ENCODE results near the gene RIPPLY2.
A peak's percentile ranks its signal among the peaks of the same experiment; 100 is the strongest.

The RIPPLY2 gene

DNA sequence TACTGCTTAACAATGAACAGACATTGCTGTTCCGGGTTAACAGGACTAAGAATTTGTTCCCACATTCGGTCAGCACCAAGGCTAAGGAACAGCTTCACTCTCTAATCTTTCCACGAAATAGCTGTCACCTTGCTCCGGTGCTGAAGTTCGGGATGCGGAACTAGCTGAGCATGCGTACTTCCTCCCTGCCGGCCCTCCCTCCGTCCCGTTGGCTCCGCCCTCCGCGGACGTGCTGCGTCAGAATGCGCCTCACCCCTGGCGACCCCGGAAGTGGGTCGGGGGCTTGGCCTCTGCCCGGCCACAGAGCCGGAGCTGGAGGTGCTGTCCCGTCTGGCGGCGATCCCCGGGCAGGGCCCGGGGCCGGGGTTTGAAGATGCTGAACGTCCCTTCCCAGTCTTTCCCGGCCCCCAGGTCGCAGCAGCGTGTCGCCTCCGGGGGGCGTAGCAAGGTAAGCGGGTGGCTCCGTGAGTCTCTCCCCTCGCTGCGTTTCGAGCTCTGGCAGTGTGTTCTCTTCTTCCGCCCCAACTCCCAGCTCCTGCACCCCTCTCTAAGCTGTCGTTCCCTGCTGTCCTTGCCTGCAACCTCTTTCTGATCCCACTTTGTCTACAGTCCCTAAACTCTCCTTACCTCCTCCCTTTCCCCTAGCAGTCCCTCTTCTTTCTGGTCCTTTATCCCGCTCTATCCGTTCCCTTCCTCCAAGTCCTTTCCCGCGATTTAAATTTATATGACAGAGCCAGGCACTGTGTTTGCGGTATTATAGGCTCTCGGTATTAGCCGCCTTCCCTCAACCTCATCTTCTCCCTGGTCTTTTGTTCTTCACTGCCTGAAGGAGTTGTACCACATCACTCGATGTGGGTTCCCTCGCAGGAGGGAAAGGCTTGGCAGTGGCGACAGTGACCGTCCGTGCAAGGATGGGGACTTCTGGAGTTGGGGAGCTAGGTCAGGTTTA is 6.5 kb downstream of the RIPPLY2 start, which contains the start of gene CYB5R4:
Gene CYB5R4 (plus strand): TSS at position 280 of the 949 bp plus-strand sequence. CDS start 94 bp downstream, at position 374.
- Histone ChIP-seq H3K27me3 (ENCODE audit: control insufficient read depth in 1 of 2, insufficient read depth in 2 of 2, low read length in 2 of 2) (peaks cover 7 to 11% of the 10 kb centered on the region in 2 donors), H3K27ac (ENCODE audit: low read depth, low read length) (peak within 1 kb of the TSS; percentile 73), H3K9me3 (ENCODE audit: control insufficient read depth in 1 of 2, low read length in 2 of 2) (no peaks in the 10 kb centered on the region), H3K9ac (ENCODE audit: low read depth in 1 of 2, low read length in 2 of 2) (peak within 1 kb of the TSS; percentile 85 to 95), H3K36me3 (ENCODE audit: control insufficient read depth in 1 of 2, insufficient read depth in 2 of 2, low read length in 2 of 2) (peaks cover 0 to 6% of the 10 kb centered on the region in 2 donors), H3K4me1 (ENCODE audit: control insufficient read depth in 1 of 2, insufficient read depth in 2 of 2, low read length in 2 of 2) (peaks cover 12 to 16% of the 10 kb centered on the region in 2 donors), H3K4me3 (ENCODE audit: low read depth in 1 of 2, low read length in 2 of 2) (peak within 1 kb of the TSS; percentile 96 to 99)

DNA sequence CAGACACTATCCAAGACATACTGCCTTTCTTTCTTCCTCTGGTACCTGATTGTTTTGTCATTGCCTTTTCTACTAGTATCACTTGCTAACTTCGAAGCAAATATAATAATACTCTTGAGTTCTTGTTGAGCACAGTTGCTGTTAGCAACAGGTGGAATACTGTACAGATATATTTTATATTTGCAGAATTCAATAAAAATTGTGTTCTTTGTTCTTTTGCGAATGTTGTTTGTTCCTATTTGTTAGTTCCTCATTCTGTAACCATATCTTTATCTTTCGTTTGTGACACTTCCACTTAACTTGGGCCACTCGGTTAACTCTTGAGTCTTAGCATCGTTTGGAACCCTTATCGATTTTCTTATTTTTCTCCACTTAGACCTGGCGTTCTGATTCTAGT is 7.2 kb downstream of the RIPPLY2 start:
- Histone ChIP-seq H3K27me3 (ENCODE audit: control insufficient read depth in 1 of 2, insufficient read depth in 2 of 2, low read length in 2 of 2) (peaks cover 3 to 4% of the 10 kb centered on the region in 2 donors), H3K9ac (ENCODE audit: low read depth in 1 of 2, low read length in 2 of 2) (peak overlapping the region; percentile 85 to 95), H3K36me3 (ENCODE audit: control insufficient read depth in 1 of 2, insufficient read depth in 2 of 2, low read length in 2 of 2) (peaks cover 5 to 12% of the 10 kb centered on the region in 2 donors), H3K4me1 (ENCODE audit: control insufficient read depth in 1 of 2, insufficient read depth in 2 of 2, low read length in 2 of 2) (peaks cover 12 to 16% of the 10 kb centered on the region in 2 donors), H3K4me3 (ENCODE audit: low read depth in 1 of 2, low read length in 2 of 2) (peak overlapping the region; percentile 96 to 99), H3K27ac (ENCODE audit: low read depth, low read length) (no peak overlapping the region), H3K9me3 (ENCODE audit: control insufficient read depth in 1 of 2, low read length in 2 of 2) (no peaks in the 10 kb centered on the region)

DNA sequence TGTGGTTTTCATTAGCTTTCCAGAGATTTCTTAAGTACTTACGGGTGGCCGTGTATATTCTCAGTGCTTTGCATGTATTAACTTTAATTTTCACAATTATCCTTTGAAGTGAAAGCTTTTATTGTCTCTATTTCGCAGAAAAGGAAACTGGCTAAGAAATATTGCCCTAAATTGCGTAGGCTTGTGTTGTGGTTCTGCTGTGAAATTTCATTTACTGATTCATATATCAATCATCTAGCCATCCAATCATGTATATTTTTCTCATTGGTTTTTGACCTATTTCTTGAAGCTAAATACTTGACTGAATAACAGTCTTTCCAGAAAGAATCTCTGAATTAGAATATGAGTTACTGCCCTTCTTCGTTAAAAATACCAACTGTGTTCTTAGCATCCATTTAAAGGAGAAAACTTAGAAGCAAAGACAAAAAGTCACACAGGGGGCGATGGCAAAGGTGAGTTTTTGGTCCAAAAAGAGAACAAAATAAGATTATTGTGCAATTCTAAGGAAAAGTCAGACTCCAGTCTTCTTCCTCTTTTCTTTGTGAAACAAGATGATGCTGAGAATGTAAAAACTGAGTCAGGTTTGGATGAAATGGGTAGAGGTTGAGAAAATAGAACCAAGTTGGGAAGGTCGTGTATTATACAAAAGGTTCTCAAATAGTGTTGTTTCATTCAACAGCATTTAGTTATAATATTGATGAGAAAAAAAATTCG is 7.8 kb downstream of the RIPPLY2 start:
- Histone ChIP-seq H3K9me3 (ENCODE audit: control insufficient read depth in 1 of 2, low read length in 2 of 2) (no peaks in the 10 kb centered on the region), H3K36me3 (ENCODE audit: control insufficient read depth in 1 of 2, insufficient read depth in 2 of 2, low read length in 2 of 2) (peaks cover 11 to 18% of the 10 kb centered on the region in 2 donors), H3K4me1 (ENCODE audit: control insufficient read depth in 1 of 2, insufficient read depth in 2 of 2, low read length in 2 of 2) (peaks cover 12 to 16% of the 10 kb centered on the region in 2 donors), H3K27me3 (ENCODE audit: control insufficient read depth in 1 of 2, insufficient read depth in 2 of 2, low read length in 2 of 2) (no peaks in the 10 kb centered on the region), H3K9ac (ENCODE audit: low read depth in 1 of 2, low read length in 2 of 2) (no peak overlapping the region), H3K4me3 (ENCODE audit: low read depth in 1 of 2, low read length in 2 of 2) (peak overlapping the region; percentile 96 to 99), H3K27ac (ENCODE audit: low read depth, low read length) (no peak overlapping the region)

DNA sequence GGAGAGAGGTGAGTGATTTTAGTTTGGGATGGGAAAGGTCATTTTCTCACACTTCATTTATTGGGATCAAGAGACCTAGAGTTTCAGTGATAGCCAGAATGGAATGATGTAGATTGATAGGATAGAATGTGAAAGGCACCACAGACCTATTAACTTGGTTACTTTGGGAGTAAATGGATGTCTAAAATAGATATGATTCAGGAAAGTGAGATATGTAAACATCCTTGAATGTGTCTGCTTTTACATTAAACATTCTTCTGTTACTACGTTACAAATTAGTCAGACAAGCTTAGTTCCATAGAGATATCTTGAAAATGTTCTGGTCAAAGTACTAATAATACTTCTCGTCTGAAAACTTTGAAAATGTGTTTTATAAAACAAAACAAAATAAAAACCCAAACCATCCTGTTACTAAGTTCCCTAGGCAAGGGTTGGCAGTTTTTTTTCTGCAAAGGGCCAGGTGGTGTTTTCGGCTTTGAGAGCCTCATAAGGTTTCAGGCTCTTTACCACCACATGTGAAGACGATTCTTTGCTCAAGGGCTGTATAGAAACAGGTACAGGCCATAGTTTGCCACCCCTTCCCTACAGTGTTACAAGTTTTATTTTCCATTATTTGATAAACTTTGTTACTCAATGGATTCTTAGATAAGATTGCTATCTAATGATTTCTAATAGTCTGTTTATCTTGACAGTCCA is 9.8 kb downstream of the RIPPLY2 start:
- peaks cover 12 to 16% of the 10 kb centered on the region in 2 donors for H3K4me1 ChIP-seq (ENCODE audit: control insufficient read depth in 1 of 2, insufficient read depth in 2 of 2, low read length in 2 of 2)
- H3K4me3 ChIP-seq (ENCODE audit: low read depth in 1 of 2, low read length in 2 of 2), result no peak overlapping the region
- H3K27ac ChIP-seq (ENCODE audit: low read depth, low read length), result no peak overlapping the region
- H3K9me3 ChIP-seq (ENCODE audit: control insufficient read depth in 1 of 2, low read length in 2 of 2), result no peaks in the 10 kb centered on the region
- no peak overlapping the region for H3K9ac ChIP-seq (ENCODE audit: low read depth in 1 of 2, low read length in 2 of 2)
- peaks cover 22 to 28% of the 10 kb centered on the region in 2 donors for H3K36me3 ChIP-seq (ENCODE audit: control insufficient read depth in 1 of 2, insufficient read depth in 2 of 2, low read length in 2 of 2)
- no peaks in the 10 kb centered on the region for H3K27me3 ChIP-seq (ENCODE audit: control insufficient read depth in 1 of 2, insufficient read depth in 2 of 2, low read length in 2 of 2)

DNA sequence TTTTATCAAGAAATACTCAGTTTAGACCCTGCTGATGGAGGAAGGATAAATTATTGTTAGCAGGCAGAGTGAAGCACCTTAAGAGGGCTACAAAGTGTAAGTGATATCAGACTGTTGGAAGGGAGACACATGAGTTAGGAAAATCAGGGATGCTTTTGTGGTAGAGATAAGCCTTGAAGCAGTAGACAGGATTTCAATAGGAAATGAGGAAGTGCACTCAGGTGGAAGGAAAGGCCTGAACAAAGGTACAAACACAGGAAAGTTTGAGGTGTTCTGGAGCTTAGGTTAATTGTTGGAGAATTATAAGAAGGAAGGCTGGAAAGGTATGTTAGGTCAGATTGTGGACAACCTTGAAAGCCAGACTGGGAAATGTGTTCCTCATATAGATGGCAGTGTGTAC is 13.9 kb downstream of the RIPPLY2 start:
- no peak overlapping the region for H3K9ac ChIP-seq (ENCODE audit: low read depth in 1 of 2, low read length in 2 of 2)
- no peak overlapping the region for H3K4me3 ChIP-seq (ENCODE audit: low read depth in 1 of 2, low read length in 2 of 2)
- no peaks in the 10 kb centered on the region for H3K9me3 ChIP-seq (ENCODE audit: control insufficient read depth in 1 of 2, low read length in 2 of 2)
- no peaks in the 10 kb centered on the region for H3K4me1 ChIP-seq (ENCODE audit: control insufficient read depth in 1 of 2, insufficient read depth in 2 of 2, low read length in 2 of 2)
- no peaks in the 10 kb centered on the region for H3K27me3 ChIP-seq (ENCODE audit: control insufficient read depth in 1 of 2, insufficient read depth in 2 of 2, low read length in 2 of 2)
- H3K36me3 ChIP-seq (ENCODE audit: control insufficient read depth in 1 of 2, insufficient read depth in 2 of 2, low read length in 2 of 2), result peaks cover 25 to 28% of the 10 kb centered on the region in 2 donors
- no peak overlapping the region for H3K27ac ChIP-seq (ENCODE audit: low read depth, low read length)

DNA sequence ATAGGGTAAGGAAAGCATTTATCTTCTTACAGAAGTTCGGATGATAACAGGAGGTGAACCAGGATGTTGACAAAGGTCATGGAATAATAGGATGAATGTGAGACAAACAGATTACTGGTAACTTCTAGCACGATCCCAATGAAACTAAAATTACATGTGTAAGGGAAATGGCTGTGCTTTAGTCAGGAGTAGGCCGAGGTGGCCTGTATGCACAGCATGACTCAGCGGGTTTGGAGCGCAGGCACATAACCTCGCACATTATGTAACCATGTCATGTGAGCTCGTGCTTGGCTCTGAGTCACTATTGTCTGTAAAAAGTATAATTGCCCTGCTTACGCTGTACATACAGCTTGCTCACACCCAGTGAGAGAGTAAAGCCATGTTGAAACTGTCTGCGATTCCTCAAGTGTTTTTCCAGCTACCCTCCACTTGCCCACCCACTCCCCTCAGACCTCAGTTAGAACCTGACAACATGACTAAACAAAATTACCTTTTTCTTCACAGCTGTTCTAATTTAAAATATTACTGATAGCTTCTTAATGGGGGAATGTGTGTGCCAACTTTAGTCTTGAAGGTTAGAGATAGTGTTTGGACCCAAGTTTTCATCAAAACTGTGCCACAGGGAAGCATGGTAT is 14.5 kb downstream of the RIPPLY2 start:
- Histone ChIP-seq H3K36me3 (ENCODE audit: control insufficient read depth in 1 of 2, insufficient read depth in 2 of 2, low read length in 2 of 2) (peaks cover 25 to 28% of the 10 kb centered on the region in 2 donors), H3K9me3 (ENCODE audit: control insufficient read depth in 1 of 2, low read length in 2 of 2) (no peaks in the 10 kb centered on the region), H3K27me3 (ENCODE audit: control insufficient read depth in 1 of 2, insufficient read depth in 2 of 2, low read length in 2 of 2) (no peaks in the 10 kb centered on the region), H3K27ac (ENCODE audit: low read depth, low read length) (no peak overlapping the region), H3K9ac (ENCODE audit: low read depth in 1 of 2, low read length in 2 of 2) (no peak overlapping the region), H3K4me3 (ENCODE audit: low read depth in 1 of 2, low read length in 2 of 2) (no peak overlapping the region), H3K4me1 (ENCODE audit: control insufficient read depth in 1 of 2, insufficient read depth in 2 of 2, low read length in 2 of 2) (no peaks in the 10 kb centered on the region)

DNA sequence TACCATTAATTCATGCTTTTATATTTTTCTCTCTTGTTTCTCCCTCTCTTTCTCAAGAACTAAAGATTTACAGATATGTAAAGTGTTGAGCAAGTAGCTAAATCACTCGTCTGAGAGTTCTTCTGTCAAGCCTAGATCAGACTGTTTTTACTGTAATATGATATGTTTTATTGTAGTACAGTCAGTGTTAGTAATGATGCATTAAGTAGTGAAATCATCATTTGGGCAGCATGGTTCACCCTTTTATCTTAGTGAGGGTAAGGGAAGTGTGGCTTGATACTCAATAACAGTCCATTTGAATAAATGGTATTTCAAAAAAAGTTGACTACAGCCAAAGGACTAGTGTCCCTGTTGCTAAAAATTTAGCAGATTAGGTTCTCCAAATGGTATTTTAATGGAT is 15.5 kb downstream of the RIPPLY2 start:
- H3K27ac ChIP-seq (ENCODE audit: low read depth, low read length), result no peak overlapping the region
- no peaks in the 10 kb centered on the region for H3K27me3 ChIP-seq (ENCODE audit: control insufficient read depth in 1 of 2, insufficient read depth in 2 of 2, low read length in 2 of 2)

DNA sequence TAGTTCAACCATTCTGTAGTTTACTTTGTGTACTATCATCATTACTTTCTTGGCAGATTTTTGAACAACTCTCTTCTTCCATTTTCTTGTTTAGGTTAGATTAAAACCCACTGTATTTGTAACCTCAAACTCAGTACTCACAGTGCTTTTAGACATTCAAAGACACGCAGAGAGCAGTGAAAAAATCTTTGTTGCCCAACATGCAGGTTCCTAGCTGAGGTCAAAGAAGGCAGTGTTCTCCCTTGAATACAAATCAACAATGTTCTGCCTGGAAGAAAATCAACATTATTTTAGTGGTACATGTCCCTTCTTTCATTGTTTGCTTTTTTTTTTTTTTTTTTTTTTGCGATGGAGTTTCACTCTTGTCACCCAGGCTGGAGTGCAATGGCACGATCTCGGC is 17.5 kb downstream of the RIPPLY2 start:
- Histone ChIP-seq H3K36me3 (ENCODE audit: control insufficient read depth in 1 of 2, insufficient read depth in 2 of 2, low read length in 2 of 2) (peaks cover 13 to 16% of the 10 kb centered on the region in 2 donors), H3K9ac (ENCODE audit: low read depth in 1 of 2, low read length in 2 of 2) (no peak overlapping the region), H3K4me1 (ENCODE audit: control insufficient read depth in 1 of 2, insufficient read depth in 2 of 2, low read length in 2 of 2) (no peaks in the 10 kb centered on the region), H3K4me3 (ENCODE audit: low read depth in 1 of 2, low read length in 2 of 2) (no peak overlapping the region), H3K27ac (ENCODE audit: low read depth, low read length) (no peak overlapping the region), H3K27me3 (ENCODE audit: control insufficient read depth in 1 of 2, insufficient read depth in 2 of 2, low read length in 2 of 2) (no peaks in the 10 kb centered on the region), H3K9me3 (ENCODE audit: control insufficient read depth in 1 of 2, low read length in 2 of 2) (no peaks in the 10 kb centered on the region)

More for the DNA sequence above, 15.5 kb downstream of the RIPPLY2 start:
- Histone ChIP-seq H3K4me1 (ENCODE audit: control insufficient read depth in 1 of 2, insufficient read depth in 2 of 2, low read length in 2 of 2) (no peaks in the 10 kb centered on the region), H3K4me3 (ENCODE audit: low read depth in 1 of 2, low read length in 2 of 2) (no peak overlapping the region), H3K9me3 (ENCODE audit: control insufficient read depth in 1 of 2, low read length in 2 of 2) (no peaks in the 10 kb centered on the region), H3K36me3 (ENCODE audit: control insufficient read depth in 1 of 2, insufficient read depth in 2 of 2, low read length in 2 of 2) (peaks cover 25 to 28% of the 10 kb centered on the region in 2 donors), H3K9ac (ENCODE audit: low read depth in 1 of 2, low read length in 2 of 2) (no peak overlapping the region)

DNA sequence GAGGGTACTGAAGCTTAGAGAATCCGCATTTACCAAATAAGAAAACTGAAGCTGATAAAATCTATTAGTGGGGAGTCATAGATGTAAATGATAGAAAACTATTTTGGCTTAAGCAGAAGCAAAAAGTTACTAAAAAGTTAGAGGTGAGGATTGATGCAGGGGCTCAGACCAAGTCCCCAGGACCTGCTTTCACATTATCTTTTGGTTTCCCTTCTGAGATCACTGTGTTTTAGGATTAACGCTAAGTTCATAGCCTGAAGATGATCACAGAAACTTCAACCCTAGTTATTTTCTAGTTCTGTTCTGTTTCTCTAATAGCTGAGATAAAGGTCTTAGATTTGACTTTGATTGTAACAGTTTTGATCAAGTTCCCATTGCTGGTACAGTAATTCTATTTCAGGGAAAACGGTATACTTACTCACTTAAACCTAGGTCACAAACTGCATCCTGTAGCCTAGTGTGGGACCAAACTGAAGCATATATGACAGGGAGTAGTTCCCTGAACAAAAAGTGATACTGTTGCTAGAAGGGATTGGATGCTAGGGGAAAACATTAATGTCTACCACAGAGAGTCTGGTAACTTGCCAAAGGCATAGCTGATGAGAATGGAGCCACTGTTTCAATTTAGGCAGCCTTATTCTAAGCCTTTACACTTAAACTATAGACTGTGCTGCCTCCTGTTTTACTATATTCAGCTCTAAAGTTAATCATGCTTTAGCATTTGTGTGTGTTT is 19.4 kb downstream of the RIPPLY2 start:
- H3K36me3 ChIP-seq (ENCODE audit: control insufficient read depth in 1 of 2, insufficient read depth in 2 of 2, low read length in 2 of 2), result peaks cover 4 to 6% of the 10 kb centered on the region in 2 donors
- H3K27me3 ChIP-seq (ENCODE audit: control insufficient read depth in 1 of 2, insufficient read depth in 2 of 2, low read length in 2 of 2), result no peaks in the 10 kb centered on the region
- no peaks in the 10 kb centered on the region for H3K4me1 ChIP-seq (ENCODE audit: control insufficient read depth in 1 of 2, insufficient read depth in 2 of 2, low read length in 2 of 2)
- no peak overlapping the region for H3K9ac ChIP-seq (ENCODE audit: low read depth in 1 of 2, low read length in 2 of 2)
- H3K27ac ChIP-seq (ENCODE audit: low read depth, low read length), result no peak overlapping the region
- H3K4me3 ChIP-seq (ENCODE audit: low read depth in 1 of 2, low read length in 2 of 2), result no peak overlapping the region
- H3K9me3 ChIP-seq (ENCODE audit: control insufficient read depth in 1 of 2, low read length in 2 of 2), result no peaks in the 10 kb centered on the region

Data from duodenal mucosa (tissue), 2 donors.